ENCODE measurements around the gene CPNE6.

DNA sequence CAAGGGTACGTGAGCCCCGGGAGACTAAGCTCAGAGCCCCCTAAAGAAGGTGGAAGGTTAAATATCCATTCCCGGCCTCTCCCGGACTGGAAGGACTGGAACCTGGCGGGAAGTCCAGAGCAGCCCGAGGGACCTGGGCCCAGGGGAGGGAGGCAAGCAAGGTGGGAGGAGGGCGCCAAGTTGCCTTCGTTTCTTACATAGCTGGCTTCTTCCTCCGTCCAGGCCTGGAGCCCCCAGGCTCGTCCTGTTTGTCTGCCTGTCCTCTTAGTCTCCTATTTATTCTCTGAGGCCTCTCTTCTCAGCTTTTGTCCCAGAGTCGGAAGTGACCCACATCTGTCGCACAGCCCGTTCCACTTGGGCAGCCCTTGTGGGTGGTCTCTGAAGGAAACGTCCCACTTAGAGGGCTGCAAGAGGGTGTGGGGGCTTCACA is 23.5 kb downstream of the CPNE6 start:
- TF ChIP-seq, protein P1, sequence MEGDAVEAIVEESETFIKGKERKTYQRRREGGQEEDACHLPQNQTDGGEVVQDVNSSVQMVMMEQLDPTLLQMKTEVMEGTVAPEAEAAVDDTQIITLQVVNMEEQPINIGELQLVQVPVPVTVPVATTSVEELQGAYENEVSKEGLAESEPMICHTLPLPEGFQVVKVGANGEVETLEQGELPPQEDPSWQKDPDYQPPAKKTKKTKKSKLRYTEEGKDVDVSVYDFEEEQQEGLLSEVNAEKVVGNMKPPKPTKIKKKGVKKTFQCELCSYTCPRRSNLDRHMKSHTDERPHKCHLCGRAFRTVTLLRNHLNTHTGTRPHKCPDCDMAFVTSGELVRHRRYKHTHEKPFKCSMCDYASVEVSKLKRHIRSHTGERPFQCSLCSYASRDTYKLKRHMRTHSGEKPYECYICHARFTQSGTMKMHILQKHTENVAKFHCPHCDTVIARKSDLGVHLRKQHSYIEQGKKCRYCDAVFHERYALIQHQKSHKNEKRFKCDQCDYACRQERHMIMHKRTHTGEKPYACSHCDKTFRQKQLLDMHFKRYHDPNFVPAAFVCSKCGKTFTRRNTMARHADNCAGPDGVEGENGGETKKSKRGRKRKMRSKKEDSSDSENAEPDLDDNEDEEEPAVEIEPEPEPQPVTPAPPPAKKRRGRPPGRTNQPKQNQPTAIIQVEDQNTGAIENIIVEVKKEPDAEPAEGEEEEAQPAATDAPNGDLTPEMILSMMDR (IDR thresholded peaks at IDR 0.05 in 2 of 3, conservative IDR thresholded peaks at IDR 0.05 in 1 of 3; ENCODE audit: borderline replicate concordance in 1 of 3, insufficient read depth in 1 of 3, low read depth in 2 of 3, low read length in 2 of 3) = no peak
- no peak for TF ChIP-seq POLR2A (IDR thresholded peaks at IDR 0.05; ENCODE audit: borderline replicate concordance, extremely low read depth, insufficient read depth, insufficient read length)
- TF ChIP-seq POLR2AphosphoS5 (IDR thresholded peaks at IDR 0.05; ENCODE audit: low read depth, low read length) = no peak
- TF ChIP-seq, protein P2, sequence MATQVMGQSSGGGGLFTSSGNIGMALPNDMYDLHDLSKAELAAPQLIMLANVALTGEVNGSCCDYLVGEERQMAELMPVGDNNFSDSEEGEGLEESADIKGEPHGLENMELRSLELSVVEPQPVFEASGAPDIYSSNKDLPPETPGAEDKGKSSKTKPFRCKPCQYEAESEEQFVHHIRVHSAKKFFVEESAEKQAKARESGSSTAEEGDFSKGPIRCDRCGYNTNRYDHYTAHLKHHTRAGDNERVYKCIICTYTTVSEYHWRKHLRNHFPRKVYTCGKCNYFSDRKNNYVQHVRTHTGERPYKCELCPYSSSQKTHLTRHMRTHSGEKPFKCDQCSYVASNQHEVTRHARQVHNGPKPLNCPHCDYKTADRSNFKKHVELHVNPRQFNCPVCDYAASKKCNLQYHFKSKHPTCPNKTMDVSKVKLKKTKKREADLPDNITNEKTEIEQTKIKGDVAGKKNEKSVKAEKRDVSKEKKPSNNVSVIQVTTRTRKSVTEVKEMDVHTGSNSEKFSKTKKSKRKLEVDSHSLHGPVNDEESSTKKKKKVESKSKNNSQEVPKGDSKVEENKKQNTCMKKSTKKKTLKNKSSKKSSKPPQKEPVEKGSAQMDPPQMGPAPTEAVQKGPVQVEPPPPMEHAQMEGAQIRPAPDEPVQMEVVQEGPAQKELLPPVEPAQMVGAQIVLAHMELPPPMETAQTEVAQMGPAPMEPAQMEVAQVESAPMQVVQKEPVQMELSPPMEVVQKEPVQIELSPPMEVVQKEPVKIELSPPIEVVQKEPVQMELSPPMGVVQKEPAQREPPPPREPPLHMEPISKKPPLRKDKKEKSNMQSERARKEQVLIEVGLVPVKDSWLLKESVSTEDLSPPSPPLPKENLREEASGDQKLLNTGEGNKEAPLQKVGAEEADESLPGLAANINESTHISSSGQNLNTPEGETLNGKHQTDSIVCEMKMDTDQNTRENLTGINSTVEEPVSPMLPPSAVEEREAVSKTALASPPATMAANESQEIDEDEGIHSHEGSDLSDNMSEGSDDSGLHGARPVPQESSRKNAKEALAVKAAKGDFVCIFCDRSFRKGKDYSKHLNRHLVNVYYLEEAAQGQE (IDR thresholded peaks at IDR 0.05; ENCODE audit: low read depth) = no peak
- no peak for TF ChIP-seq EZH2 (IDR thresholded peaks at IDR 0.05)
- no peak for TF ChIP-seq YY1 (IDR thresholded peaks at IDR 0.05; ENCODE audit: extremely low read depth, insufficient replicate concordance, low read depth, low read length)
- TF ChIP-seq ZNF274 (IDR thresholded peaks at IDR 0.05; ENCODE audit: low read depth, low read length) = no peak
- TF ChIP-seq RAD21 (IDR thresholded peaks at IDR 0.05; ENCODE audit: low read depth) = no peak
- no peak for TF ChIP-seq CEBPB (IDR thresholded peaks at IDR 0.05; ENCODE audit: low read depth)
- no peak for TF ChIP-seq JUND (IDR thresholded peaks at IDR 0.05)
- TF ChIP-seq SRF (IDR thresholded peaks at IDR 0.05; ENCODE audit: low read depth) = no peak
- TF ChIP-seq TCF7L2 (IDR thresholded peaks at IDR 0.05; ENCODE audit: borderline replicate concordance, extremely low read depth, insufficient read depth, insufficient read length) = no peak
- no peak for TF ChIP-seq EGR1 (IDR thresholded peaks at IDR 0.05; ENCODE audit: low read depth)

All from HCT116 (cell line).